HepG2 (cell line): ENCODE data around the gene B9D2. TPM values are rescaled to one million over a fixed set of nuclear protein-coding genes. Genes with fewer than 3 reads are reported as not detected.

Experiments
- ATF4 ChIP-seq, 2 experiments: fragments of 450-650 bp in 1 of 2; sonication (generic) in 1 of 2; formaldehyde crosslinking; IDR thresholded peaks; 2 replicates each; pipeline versions ENCODE4 v1.5.0 to v1.8.0; 2020 to 2022; ENCODE audit warnings: mild to moderate bottlenecking in 1 of 2, missing genetic modification reagents in 1 of 2
- FOXA1 ChIP-seq, 2 experiments: fragments of 450-650 bp in 1 of 2; sonication (generic) in 1 of 2; formaldehyde crosslinking in 1 of 2; IDR thresholded peaks; 2 replicates each; pipeline versions ENCODE4 v1.4.0 to v1.6.1; 2016 to 2020; ENCODE audit warnings: missing genetic modification reagents in 1 of 2
- MYPOP ChIP-seq: sonication (generic); formaldehyde crosslinking; IDR thresholded peaks from 2 replicates; pipeline ENCODE4 v1.8.1; 2023; ENCODE audit warnings: mild to moderate bottlenecking, moderate library complexity, missing genetic modification reagents
- SMC3 ChIP-seq: IDR thresholded peaks from 2 replicates; pipeline ENCODE4 v1.6.1; 2011; ENCODE audit warnings: low read length, improper control_type of control experiment
- SP4 ChIP-seq: sonication (generic); formaldehyde crosslinking; IDR thresholded peaks from 2 replicates; pipeline ENCODE4 v1.8.1; 2023; ENCODE audit warnings: mild to moderate bottlenecking, missing genetic modification reagents
- TBX2 ChIP-seq: sonication (generic); formaldehyde crosslinking; IDR thresholded peaks from 2 replicates; pipeline ENCODE4 v1.5.0; 2020; ENCODE audit warnings: missing genetic modification reagents, mild to moderate bottlenecking, borderline replicate concordance
- TFAP4 ChIP-seq: sonication (generic); IDR thresholded peaks from 2 replicates; pipeline ENCODE4 v1.6.1; 2016; ENCODE audit warnings: low read depth, borderline replicate concordance
- ZFP90 ChIP-seq: sonication (generic); formaldehyde crosslinking; IDR thresholded peaks from 2 replicates; pipeline ENCODE4 v1.8.0; 2022; ENCODE audit warnings: missing genetic modification reagents, mild to moderate bottlenecking, inconsistent platforms, borderline replicate concordance
- ZNF737 ChIP-seq: sonication (generic); formaldehyde crosslinking; IDR thresholded peaks from 2 replicates; pipeline ENCODE4 v1.5.0; 2020; ENCODE audit warnings: missing genetic modification reagents, mild to moderate bottlenecking, borderline replicate concordance
- ZNF761 ChIP-seq: sonication (generic); formaldehyde crosslinking; conservative IDR thresholded peaks from 2 replicates; pipeline ENCODE4 v1.4.0; 2020; ENCODE audit warnings: mild to moderate bottlenecking, missing genetic modification reagents
- polyA plus RNA-seq, 8 experiments: library from polyadenylated mRNA; depleted of rRNA in 3 of 8; stranded (reverse) in 7 of 8; unstranded in 1 of 8; fragments of >200 nt; fragmentation: Illumina TruSeq in 4 of 8; extraction: Trizol in 4 of 8; gene quantifications; 2 replicates each; pipeline versions ENCODE4 v1.2.1 to v1.2.3, GENCODE V29; 2011 to 2016; ENCODE audit warnings: low read depth in 4 of 8, missing spikeins in 1 of 8, mixed read lengths in 1 of 8; ENCODE audit not compliant: insufficient read depth in 1 of 8
- total RNA-seq, 5 experiments: library from RNA; depleted of rRNA; stranded (reverse); fragments of >200 nt; fragmentation: Illumina TruSeq; extraction: Trizol; gene quantifications; 2 replicates each; pipeline ENCODE4 v1.2.3, GENCODE V29; 2016; ENCODE audit warnings: low read depth in 1 of 5
- TF ChIP-seq, protein P1 (sequence below), 2 experiments: sonication (generic) in 1 of 2; formaldehyde crosslinking in 1 of 2; IDR thresholded peaks; 2 replicates each; pipeline versions ENCODE4 v1.5.1 to v1.6.1; 2011 to 2020; ENCODE audit warnings: borderline replicate concordance in 1 of 2, low read depth in 1 of 2, low read length in 1 of 2, mild to moderate bottlenecking in 1 of 2, missing genetic modification reagents in 1 of 2, moderate library complexity in 1 of 2
- TF ChIP-seq, protein P2 (sequence below), 2 experiments: sonication (generic) in 1 of 2; formaldehyde crosslinking in 1 of 2; IDR thresholded peaks; 2 replicates each; pipeline versions ENCODE4 v1.6.1 to v1.9.0; 2014 to 2022; ENCODE audit warnings: antibody characterized with exemption in 1 of 2, borderline replicate concordance in 1 of 2, inconsistent platforms in 1 of 2, low read depth in 1 of 2, missing genetic modification reagents in 1 of 2

The B9D2 gene
- total and polyA plus RNA-seq, 2 of the 13 experiments (the other 11 are each of a cell fraction or from before 2014, with no cell fraction given), result 3.1 to 4.4 TPM

DNA sequence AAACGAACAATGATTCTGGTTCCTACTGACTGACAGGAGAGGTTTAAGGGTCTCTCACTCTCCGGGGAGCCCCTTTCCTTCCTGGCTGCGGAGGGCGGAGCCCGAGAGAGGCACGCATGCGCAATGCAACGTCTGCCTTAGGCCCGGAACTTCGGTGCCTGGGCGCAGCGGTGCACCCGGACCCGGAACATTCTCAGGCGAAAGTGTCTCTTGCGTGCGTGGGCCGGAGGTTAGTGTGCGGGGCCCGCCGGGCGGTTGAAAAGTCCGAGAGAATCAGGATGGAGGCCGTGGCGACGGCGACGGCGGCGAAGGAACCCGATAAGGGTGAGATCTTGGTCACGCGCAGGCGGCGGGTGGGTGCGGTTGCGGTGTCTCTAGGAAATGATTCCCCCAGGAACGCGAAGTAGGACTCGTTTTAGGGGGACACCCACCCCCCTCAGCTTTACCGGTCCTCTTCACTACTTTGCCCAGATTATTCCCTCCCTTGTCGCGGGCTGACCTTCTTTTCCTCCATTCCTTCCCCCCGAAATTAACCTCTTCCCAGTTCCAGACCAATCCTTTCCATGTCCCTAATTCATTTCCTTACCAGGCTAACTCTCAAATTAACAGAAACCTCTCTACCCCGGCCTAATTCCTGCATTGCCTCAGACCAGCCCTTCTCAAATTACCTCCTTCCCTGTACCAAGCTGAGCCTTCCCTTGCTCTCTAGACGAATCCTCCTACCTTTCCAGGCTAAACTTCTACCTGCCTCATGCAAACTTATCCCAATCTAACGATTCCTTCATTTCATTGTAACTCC is 53.7 kb downstream of the B9D2 start, which contains the start of gene CCDC97 (continued):
- TF ChIP-seq ZNF737 (no peak), ATF4 (CRISPR knock-in tag; IDR thresholded peaks at IDR 0.05) (peak in 1 of 2 experiments; percentile 72; a peak in 1 of 4 replicates), FOXA1 (IDR thresholded peaks at IDR 0.05) (no peak), FOXA1 (CRISPR knock-in tag; IDR thresholded peaks at IDR 0.05) (no peak), ZFP90 (CRISPR knock-in tag) (0 out of 2 replicates have a peak, but pooled peaks have one; percentile 48), TFAP4 (peak; percentile 24; the same call in 1 of the 2 replicates), SP4 (CRISPR knock-in tag) (peak; percentile 75), MYPOP (CRISPR knock-in tag) (peak; percentile 90), TBX2 (peak; percentile 82), ZNF761 (no peak), SMC3 (no peak)
- TF ChIP-seq, protein P1, sequence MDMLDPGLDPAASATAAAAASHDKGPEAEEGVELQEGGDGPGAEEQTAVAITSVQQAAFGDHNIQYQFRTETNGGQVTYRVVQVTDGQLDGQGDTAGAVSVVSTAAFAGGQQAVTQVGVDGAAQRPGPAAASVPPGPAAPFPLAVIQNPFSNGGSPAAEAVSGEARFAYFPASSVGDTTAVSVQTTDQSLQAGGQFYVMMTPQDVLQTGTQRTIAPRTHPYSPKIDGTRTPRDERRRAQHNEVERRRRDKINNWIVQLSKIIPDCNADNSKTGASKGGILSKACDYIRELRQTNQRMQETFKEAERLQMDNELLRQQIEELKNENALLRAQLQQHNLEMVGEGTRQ (IDR thresholded peaks at IDR 0.05; ENCODE audit: low read depth, low read length), result no peak
- TF ChIP-seq, protein P1 (CRISPR knock-in tag; IDR thresholded peaks at IDR 0.05; ENCODE audit: borderline replicate concordance), result peak; percentile 56; the same call in 1 of the 2 replicates
- TF ChIP-seq, protein P2, sequence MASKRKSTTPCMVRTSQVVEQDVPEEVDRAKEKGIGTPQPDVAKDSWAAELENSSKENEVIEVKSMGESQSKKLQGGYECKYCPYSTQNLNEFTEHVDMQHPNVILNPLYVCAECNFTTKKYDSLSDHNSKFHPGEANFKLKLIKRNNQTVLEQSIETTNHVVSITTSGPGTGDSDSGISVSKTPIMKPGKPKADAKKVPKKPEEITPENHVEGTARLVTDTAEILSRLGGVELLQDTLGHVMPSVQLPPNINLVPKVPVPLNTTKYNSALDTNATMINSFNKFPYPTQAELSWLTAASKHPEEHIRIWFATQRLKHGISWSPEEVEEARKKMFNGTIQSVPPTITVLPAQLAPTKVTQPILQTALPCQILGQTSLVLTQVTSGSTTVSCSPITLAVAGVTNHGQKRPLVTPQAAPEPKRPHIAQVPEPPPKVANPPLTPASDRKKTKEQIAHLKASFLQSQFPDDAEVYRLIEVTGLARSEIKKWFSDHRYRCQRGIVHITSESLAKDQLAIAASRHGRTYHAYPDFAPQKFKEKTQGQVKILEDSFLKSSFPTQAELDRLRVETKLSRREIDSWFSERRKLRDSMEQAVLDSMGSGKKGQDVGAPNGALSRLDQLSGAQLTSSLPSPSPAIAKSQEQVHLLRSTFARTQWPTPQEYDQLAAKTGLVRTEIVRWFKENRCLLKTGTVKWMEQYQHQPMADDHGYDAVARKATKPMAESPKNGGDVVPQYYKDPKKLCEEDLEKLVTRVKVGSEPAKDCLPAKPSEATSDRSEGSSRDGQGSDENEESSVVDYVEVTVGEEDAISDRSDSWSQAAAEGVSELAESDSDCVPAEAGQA (IDR thresholded peaks at IDR 0.05; ENCODE audit: low read depth), result no peak
- TF ChIP-seq, protein P2 (CRISPR knock-in tag; IDR thresholded peaks at IDR 0.05; ENCODE audit: borderline replicate concordance), result 0 out of 2 replicates have a peak, but pooled peaks have one; percentile 49
